Measurements from ENCODE around the gene LMAN1. TPM values are rescaled to one million over a fixed set of nuclear protein-coding genes. Genes with fewer than 3 reads are reported as not detected.

Gene LMAN1
- total and polyA plus RNA-seq, 10 of the 15 experiments (the other 5 are each of a cell fraction or from before 2014, with no cell fraction given): 15.0 to 78.9 (median 67.5) TPM

GRCh38 chr18:59372975-59373374, 13.9 kb upstream of the LMAN1 start (continued):
- TF ChIP-seq CREB1 (IDR thresholded peaks at IDR 0.05; ENCODE audit: low read depth): no peak
- no peak for TF ChIP-seq RELA (IDR thresholded peaks at IDR 0.05; ENCODE audit: borderline replicate concordance, partially characterized antibody)
- TF ChIP-seq FOXK2 (IDR thresholded peaks at IDR 0.05): no peak

DNA sequence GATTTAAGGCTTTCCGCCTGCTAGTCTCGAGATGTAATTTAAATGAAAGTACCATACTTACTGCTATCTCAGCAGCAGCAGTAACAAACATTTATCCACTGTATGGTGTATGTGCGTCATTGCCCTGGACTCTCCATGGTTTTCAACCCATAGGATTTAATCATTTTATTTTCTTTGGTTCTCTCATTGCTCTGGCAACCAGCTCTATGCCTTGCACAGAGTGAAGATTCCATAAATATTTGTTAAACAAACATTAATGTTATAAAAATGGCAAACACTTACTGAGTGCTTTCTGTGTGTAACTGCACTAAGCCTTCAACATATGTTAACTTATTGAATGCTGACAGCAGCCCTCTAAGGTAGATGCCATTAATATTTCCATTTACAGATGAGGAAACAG, 1.3 kb upstream of the LMAN1 start:
- ChIA-PET CTCF (no interaction called here), SMC1A (ENCODE audit: uncharacterized antibody, unreplicated experiment) (interaction anchor here (1.4 kb wide), 2 partner anchors 40 to 42 kb away, joined by 3 to 5 read pairs; no protein-coding TSS in a partner anchor)

More for the DNA sequence above, 1.3 kb upstream of the LMAN1 start:
- no peak for DNase-seq (ENCODE audit: low read depth, low spot score)
- Histone ChIP-seq H3K9me3 (replicated peaks; ENCODE audit: control insufficient read depth, insufficient read depth, low read length) (no peaks in the 10 kb centered on the region), H3K9ac (ENCODE audit: control insufficient read depth, insufficient read depth, low read length) (no peak overlapping the region), H2AFZ (ENCODE audit: control insufficient read depth, low read depth, low read length) (no peak overlapping the region), H3K27me3 (replicated peaks in 1 of 2; ENCODE audit: control insufficient read depth in 2 of 2, insufficient read depth in 2 of 2, low read length in 1 of 2) (no peaks in the 10 kb centered on the region), H4K20me1 (ENCODE audit: control insufficient read depth, insufficient read depth) (no peaks in the 10 kb centered on the region), H3K4me2 (ENCODE audit: control insufficient read depth, insufficient read depth) (no peak overlapping the region), H3K27ac (ENCODE audit: control insufficient read depth, insufficient read depth) (no peak overlapping the region), H3K36me3 (ENCODE audit: control insufficient read depth in 2 of 2, insufficient read depth in 2 of 2, low read length in 1 of 2) (no peaks in the 10 kb centered on the region; a peak in 1 of 4 replicates), H3K79me2 (ENCODE audit: control insufficient read depth, insufficient read depth, low read length) (peaks cover 40% of the 10 kb centered on the region), H3K4me3 (no peak overlapping the region), H3K4me1 (ENCODE audit: control insufficient read depth, insufficient read depth, low read length) (no peaks in the 10 kb centered on the region)
- FAIRE-seq: no peak
- ChIA-PET POLR2A (no interaction called here), RAD21 (ENCODE audit: unreplicated experiment) (interaction anchor here (1.2 kb wide), 2 partner anchors 42 to 52 kb away, joined by 3 read pairs; no protein-coding TSS in a partner anchor)
- WGBS (ENCODE audit: insufficient coverage, insufficient replicate concordance, low lambda C conversion rate, missing lambda C conversion rate): 96% methylated on average over 3 of the region's 3 CpGs
- BruUV-seq (replicated peaks): no TSS peak
- intact Hi-C loops (cut with micrococcal nuclease; ENCODE audit: unreplicated experiment) (no loop called here), in situ Hi-C loops (cut with MboI) (no loop called here)
- no peak for TF ChIP-seq MXI1 (IDR thresholded peaks at IDR 0.05; ENCODE audit: low read depth, low read length)
- TF ChIP-seq MTA2 (IDR thresholded peaks at IDR 0.05; ENCODE audit: low read depth): no peak
- no peak for TF ChIP-seq CHD4 (IDR thresholded peaks at IDR 0.05)
- TF ChIP-seq CHD2 (IDR thresholded peaks at IDR 0.05; ENCODE audit: borderline replicate concordance, low read depth, low read length): no peak
- TF ChIP-seq, protein P1, sequence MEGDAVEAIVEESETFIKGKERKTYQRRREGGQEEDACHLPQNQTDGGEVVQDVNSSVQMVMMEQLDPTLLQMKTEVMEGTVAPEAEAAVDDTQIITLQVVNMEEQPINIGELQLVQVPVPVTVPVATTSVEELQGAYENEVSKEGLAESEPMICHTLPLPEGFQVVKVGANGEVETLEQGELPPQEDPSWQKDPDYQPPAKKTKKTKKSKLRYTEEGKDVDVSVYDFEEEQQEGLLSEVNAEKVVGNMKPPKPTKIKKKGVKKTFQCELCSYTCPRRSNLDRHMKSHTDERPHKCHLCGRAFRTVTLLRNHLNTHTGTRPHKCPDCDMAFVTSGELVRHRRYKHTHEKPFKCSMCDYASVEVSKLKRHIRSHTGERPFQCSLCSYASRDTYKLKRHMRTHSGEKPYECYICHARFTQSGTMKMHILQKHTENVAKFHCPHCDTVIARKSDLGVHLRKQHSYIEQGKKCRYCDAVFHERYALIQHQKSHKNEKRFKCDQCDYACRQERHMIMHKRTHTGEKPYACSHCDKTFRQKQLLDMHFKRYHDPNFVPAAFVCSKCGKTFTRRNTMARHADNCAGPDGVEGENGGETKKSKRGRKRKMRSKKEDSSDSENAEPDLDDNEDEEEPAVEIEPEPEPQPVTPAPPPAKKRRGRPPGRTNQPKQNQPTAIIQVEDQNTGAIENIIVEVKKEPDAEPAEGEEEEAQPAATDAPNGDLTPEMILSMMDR (IDR thresholded peaks at IDR 0.05 in 2 of 3, conservative IDR thresholded peaks at IDR 0.05 in 1 of 3; ENCODE audit: control insufficient read depth in 2 of 3, extremely low read depth in 1 of 3, insufficient read depth in 1 of 3, low read depth in 3 of 3, low read length in 3 of 3): no peak
- no peak for TF ChIP-seq TAF1 (IDR thresholded peaks at IDR 0.05; ENCODE audit: borderline replicate concordance, low read depth, low read length)
- TF ChIP-seq, protein P2, sequence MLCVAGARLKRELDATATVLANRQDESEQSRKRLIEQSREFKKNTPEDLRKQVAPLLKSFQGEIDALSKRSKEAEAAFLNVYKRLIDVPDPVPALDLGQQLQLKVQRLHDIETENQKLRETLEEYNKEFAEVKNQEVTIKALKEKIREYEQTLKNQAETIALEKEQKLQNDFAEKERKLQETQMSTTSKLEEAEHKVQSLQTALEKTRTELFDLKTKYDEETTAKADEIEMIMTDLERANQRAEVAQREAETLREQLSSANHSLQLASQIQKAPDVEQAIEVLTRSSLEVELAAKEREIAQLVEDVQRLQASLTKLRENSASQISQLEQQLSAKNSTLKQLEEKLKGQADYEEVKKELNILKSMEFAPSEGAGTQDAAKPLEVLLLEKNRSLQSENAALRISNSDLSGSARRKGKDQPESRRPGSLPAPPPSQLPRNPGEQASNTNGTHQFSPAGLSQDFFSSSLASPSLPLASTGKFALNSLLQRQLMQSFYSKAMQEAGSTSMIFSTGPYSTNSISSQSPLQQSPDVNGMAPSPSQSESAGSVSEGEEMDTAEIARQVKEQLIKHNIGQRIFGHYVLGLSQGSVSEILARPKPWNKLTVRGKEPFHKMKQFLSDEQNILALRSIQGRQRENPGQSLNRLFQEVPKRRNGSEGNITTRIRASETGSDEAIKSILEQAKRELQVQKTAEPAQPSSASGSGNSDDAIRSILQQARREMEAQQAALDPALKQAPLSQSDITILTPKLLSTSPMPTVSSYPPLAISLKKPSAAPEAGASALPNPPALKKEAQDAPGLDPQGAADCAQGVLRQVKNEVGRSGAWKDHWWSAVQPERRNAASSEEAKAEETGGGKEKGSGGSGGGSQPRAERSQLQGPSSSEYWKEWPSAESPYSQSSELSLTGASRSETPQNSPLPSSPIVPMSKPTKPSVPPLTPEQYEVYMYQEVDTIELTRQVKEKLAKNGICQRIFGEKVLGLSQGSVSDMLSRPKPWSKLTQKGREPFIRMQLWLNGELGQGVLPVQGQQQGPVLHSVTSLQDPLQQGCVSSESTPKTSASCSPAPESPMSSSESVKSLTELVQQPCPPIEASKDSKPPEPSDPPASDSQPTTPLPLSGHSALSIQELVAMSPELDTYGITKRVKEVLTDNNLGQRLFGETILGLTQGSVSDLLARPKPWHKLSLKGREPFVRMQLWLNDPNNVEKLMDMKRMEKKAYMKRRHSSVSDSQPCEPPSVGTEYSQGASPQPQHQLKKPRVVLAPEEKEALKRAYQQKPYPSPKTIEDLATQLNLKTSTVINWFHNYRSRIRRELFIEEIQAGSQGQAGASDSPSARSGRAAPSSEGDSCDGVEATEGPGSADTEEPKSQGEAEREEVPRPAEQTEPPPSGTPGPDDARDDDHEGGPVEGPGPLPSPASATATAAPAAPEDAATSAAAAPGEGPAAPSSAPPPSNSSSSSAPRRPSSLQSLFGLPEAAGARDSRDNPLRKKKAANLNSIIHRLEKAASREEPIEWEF (IDR thresholded peaks at IDR 0.05; ENCODE audit: insufficient replicate concordance, low read depth, low read length): no peak
- TF ChIP-seq MEF2B (IDR thresholded peaks at IDR 0.05; ENCODE audit: partially characterized antibody, poor library complexity, severe bottlenecking): no peak
- TF ChIP-seq HDGF (IDR thresholded peaks at IDR 0.05): no peak
- TF ChIP-seq, protein P3, sequence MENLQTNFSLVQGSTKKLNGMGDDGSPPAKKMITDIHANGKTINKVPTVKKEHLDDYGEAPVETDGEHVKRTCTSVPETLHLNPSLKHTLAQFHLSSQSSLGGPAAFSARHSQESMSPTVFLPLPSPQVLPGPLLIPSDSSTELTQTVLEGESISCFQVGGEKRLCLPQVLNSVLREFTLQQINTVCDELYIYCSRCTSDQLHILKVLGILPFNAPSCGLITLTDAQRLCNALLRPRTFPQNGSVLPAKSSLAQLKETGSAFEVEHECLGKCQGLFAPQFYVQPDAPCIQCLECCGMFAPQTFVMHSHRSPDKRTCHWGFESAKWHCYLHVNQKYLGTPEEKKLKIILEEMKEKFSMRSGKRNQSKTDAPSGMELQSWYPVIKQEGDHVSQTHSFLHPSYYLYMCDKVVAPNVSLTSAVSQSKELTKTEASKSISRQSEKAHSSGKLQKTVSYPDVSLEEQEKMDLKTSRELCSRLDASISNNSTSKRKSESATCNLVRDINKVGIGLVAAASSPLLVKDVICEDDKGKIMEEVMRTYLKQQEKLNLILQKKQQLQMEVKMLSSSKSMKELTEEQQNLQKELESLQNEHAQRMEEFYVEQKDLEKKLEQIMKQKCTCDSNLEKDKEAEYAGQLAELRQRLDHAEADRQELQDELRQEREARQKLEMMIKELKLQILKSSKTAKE (IDR thresholded peaks at IDR 0.05; ENCODE audit: low read depth, poor library complexity, severe bottlenecking): no peak
- no peak for ATAC-seq

All from GM12878 (cell line).